ENCODE data around the gene ACSL6.

Gene ACSL6

GRCh38 chr5:132003170-132003744 is 8.2 kb downstream of the ACSL6 start:
- H3K4me3 ChIP-seq (ENCODE audit: low read depth, low read length), result no peak overlapping the region
- no peaks in the 10 kb centered on the region for H3K27me3 ChIP-seq (ENCODE audit: control insufficient read depth, insufficient read depth, low read length)
- H3K9me3 ChIP-seq (ENCODE audit: control insufficient read depth, insufficient read depth, low read length), result no peaks in the 10 kb centered on the region
- H3K4me1 ChIP-seq (ENCODE audit: control insufficient read depth, insufficient read depth, low read length), result peaks cover 31% of the 10 kb centered on the region
- peak overlapping the region; percentile 58 for H3K27ac ChIP-seq (ENCODE audit: low read depth, low read length)
- no peak overlapping the region for H3K9ac ChIP-seq (ENCODE audit: low read depth, low read length)
- no peaks in the 10 kb centered on the region for H3K36me3 ChIP-seq (ENCODE audit: control insufficient read depth, insufficient read depth, low read length)

GRCh38 chr5:132002757-132003156 is 8.7 kb downstream of the ACSL6 start:
- peak overlapping the region; percentile 58 for H3K27ac ChIP-seq (ENCODE audit: low read depth, low read length)
- no peak overlapping the region for H3K9ac ChIP-seq (ENCODE audit: low read depth, low read length)
- no peak overlapping the region for H3K4me3 ChIP-seq (ENCODE audit: low read depth, low read length)
- H3K9me3 ChIP-seq (ENCODE audit: control insufficient read depth, insufficient read depth, low read length), result no peaks in the 10 kb centered on the region
- H3K4me1 ChIP-seq (ENCODE audit: control insufficient read depth, insufficient read depth, low read length), result peaks cover 31% of the 10 kb centered on the region
- H3K36me3 ChIP-seq (ENCODE audit: control insufficient read depth, insufficient read depth, low read length), result no peaks in the 10 kb centered on the region
- H3K27me3 ChIP-seq (ENCODE audit: control insufficient read depth, insufficient read depth, low read length), result no peaks in the 10 kb centered on the region

- Histone ChIP-seq H3K4me1 (ENCODE audit: control insufficient read depth, insufficient read depth, low read length) (peaks cover 31% of the 10 kb centered on the region), H3K36me3 (ENCODE audit: control insufficient read depth, insufficient read depth, low read length) (no peaks in the 10 kb centered on the region), H3K27me3 (ENCODE audit: control insufficient read depth, insufficient read depth, low read length) (no peaks in the 10 kb centered on the region), H3K4me3 (ENCODE audit: low read depth, low read length) (no peak overlapping the region), H3K9me3 (ENCODE audit: control insufficient read depth, insufficient read depth, low read length) (no peaks in the 10 kb centered on the region), H3K27ac (ENCODE audit: low read depth, low read length) (peak overlapping the region; percentile 51), H3K9ac (ENCODE audit: low read depth, low read length) (no peak overlapping the region)
Observed at GRCh38 chr5:132001647-132002561, 9.6 kb downstream of the ACSL6 start.

GRCh38 chr5:132000677-132001453 is 10.6 kb downstream of the ACSL6 start:
- no peaks in the 10 kb centered on the region for H3K27me3 ChIP-seq (ENCODE audit: control insufficient read depth, insufficient read depth, low read length)
- H3K4me3 ChIP-seq (ENCODE audit: low read depth, low read length), result no peak overlapping the region
- peaks cover 31% of the 10 kb centered on the region for H3K4me1 ChIP-seq (ENCODE audit: control insufficient read depth, insufficient read depth, low read length)
- no peaks in the 10 kb centered on the region for H3K9me3 ChIP-seq (ENCODE audit: control insufficient read depth, insufficient read depth, low read length)
- no peak overlapping the region for H3K9ac ChIP-seq (ENCODE audit: low read depth, low read length)
- no peaks in the 10 kb centered on the region for H3K36me3 ChIP-seq (ENCODE audit: control insufficient read depth, insufficient read depth, low read length)
- no peak overlapping the region for H3K27ac ChIP-seq (ENCODE audit: low read depth, low read length)

- H3K9ac ChIP-seq (ENCODE audit: low read depth, low read length), result no peak overlapping the region
- no peaks in the 10 kb centered on the region for H3K36me3 ChIP-seq (ENCODE audit: control insufficient read depth, insufficient read depth, low read length)
- H3K9me3 ChIP-seq (ENCODE audit: control insufficient read depth, insufficient read depth, low read length), result no peaks in the 10 kb centered on the region
- H3K27me3 ChIP-seq (ENCODE audit: control insufficient read depth, insufficient read depth, low read length), result no peaks in the 10 kb centered on the region
- H3K27ac ChIP-seq (ENCODE audit: low read depth, low read length), result no peak overlapping the region
- H3K4me1 ChIP-seq (ENCODE audit: control insufficient read depth, insufficient read depth, low read length), result peaks cover 31% of the 10 kb centered on the region
- H3K4me3 ChIP-seq (ENCODE audit: low read depth, low read length), result no peak overlapping the region
Observed at GRCh38 chr5:132000241-132000490, 11.3 kb downstream of the ACSL6 start.

- Histone ChIP-seq H3K27ac (ENCODE audit: low read depth, low read length) (no peak overlapping the region), H3K4me3 (ENCODE audit: low read depth, low read length) (no peak overlapping the region), H3K36me3 (ENCODE audit: control insufficient read depth, insufficient read depth, low read length) (no peaks in the 10 kb centered on the region), H3K4me1 (ENCODE audit: control insufficient read depth, insufficient read depth, low read length) (peaks cover 32% of the 10 kb centered on the region), H3K9me3 (ENCODE audit: control insufficient read depth, insufficient read depth, low read length) (no peaks in the 10 kb centered on the region), H3K9ac (ENCODE audit: low read depth, low read length) (no peak overlapping the region), H3K27me3 (ENCODE audit: control insufficient read depth, insufficient read depth, low read length) (no peaks in the 10 kb centered on the region)
Observed at GRCh38 chr5:131999441-132000240, 11.8 kb downstream of the ACSL6 start.

- no peak overlapping the region for H3K9ac ChIP-seq (ENCODE audit: low read depth, low read length)
- no peaks in the 10 kb centered on the region for H3K9me3 ChIP-seq (ENCODE audit: control insufficient read depth, insufficient read depth, low read length)
- no peak overlapping the region for H3K27ac ChIP-seq (ENCODE audit: low read depth, low read length)
- no peaks in the 10 kb centered on the region for H3K27me3 ChIP-seq (ENCODE audit: control insufficient read depth, insufficient read depth, low read length)
- peaks cover 37% of the 10 kb centered on the region for H3K4me1 ChIP-seq (ENCODE audit: control insufficient read depth, insufficient read depth, low read length)
- H3K36me3 ChIP-seq (ENCODE audit: control insufficient read depth, insufficient read depth, low read length), result no peaks in the 10 kb centered on the region
- H3K4me3 ChIP-seq (ENCODE audit: low read depth, low read length), result no peak overlapping the region
Observed at GRCh38 chr5:131999041-131999440, 12.4 kb downstream of the ACSL6 start.

GRCh38 chr5:131998431-131999040 is 12.9 kb downstream of the ACSL6 start:
- no peaks in the 10 kb centered on the region for H3K36me3 ChIP-seq (ENCODE audit: control insufficient read depth, insufficient read depth, low read length)
- no peaks in the 10 kb centered on the region for H3K9me3 ChIP-seq (ENCODE audit: control insufficient read depth, insufficient read depth, low read length)
- H3K4me3 ChIP-seq (ENCODE audit: low read depth, low read length), result no peak overlapping the region
- H3K27me3 ChIP-seq (ENCODE audit: control insufficient read depth, insufficient read depth, low read length), result no peaks in the 10 kb centered on the region
- H3K27ac ChIP-seq (ENCODE audit: low read depth, low read length), result no peak overlapping the region
- peaks cover 35% of the 10 kb centered on the region for H3K4me1 ChIP-seq (ENCODE audit: control insufficient read depth, insufficient read depth, low read length)
- no peak overlapping the region for H3K9ac ChIP-seq (ENCODE audit: low read depth, low read length)

- no peaks in the 10 kb centered on the region for H3K9me3 ChIP-seq (ENCODE audit: control insufficient read depth, insufficient read depth, low read length)
- no peaks in the 10 kb centered on the region for H3K36me3 ChIP-seq (ENCODE audit: control insufficient read depth, insufficient read depth, low read length)
- no peak overlapping the region for H3K27ac ChIP-seq (ENCODE audit: low read depth, low read length)
- no peak overlapping the region for H3K9ac ChIP-seq (ENCODE audit: low read depth, low read length)
- H3K4me3 ChIP-seq (ENCODE audit: low read depth, low read length), result no peak overlapping the region
- peaks cover 27% of the 10 kb centered on the region for H3K4me1 ChIP-seq (ENCODE audit: control insufficient read depth, insufficient read depth, low read length)
- no peaks in the 10 kb centered on the region for H3K27me3 ChIP-seq (ENCODE audit: control insufficient read depth, insufficient read depth, low read length)
Observed at GRCh38 chr5:131997727-131998117, 13.7 kb downstream of the ACSL6 start.

- H3K4me1 ChIP-seq (ENCODE audit: control insufficient read depth, insufficient read depth, low read length), result peaks cover 22% of the 10 kb centered on the region
- no peak overlapping the region for H3K27ac ChIP-seq (ENCODE audit: low read depth, low read length)
- no peaks in the 10 kb centered on the region for H3K9me3 ChIP-seq (ENCODE audit: control insufficient read depth, insufficient read depth, low read length)
- H3K9ac ChIP-seq (ENCODE audit: low read depth, low read length), result no peak overlapping the region
- H3K4me3 ChIP-seq (ENCODE audit: low read depth, low read length), result no peak overlapping the region
- H3K27me3 ChIP-seq (ENCODE audit: control insufficient read depth, insufficient read depth, low read length), result no peaks in the 10 kb centered on the region
- H3K36me3 ChIP-seq (ENCODE audit: control insufficient read depth, insufficient read depth, low read length), result no peaks in the 10 kb centered on the region
Observed at GRCh38 chr5:131997026-131997726, 14.3 kb downstream of the ACSL6 start.
